HG03521 (cell line): ENCODE results near the gene SLC4A9.
"Not testable (repeated sequence)": the region's sequence is repeated elsewhere in the genome, so short reads cannot be mapped to it uniquely, and the experiment has no call there.

ENCODE experiments used
- ATAC-seq: cut with Tn5 transposase; IDR thresholded peaks from one replicate; pipeline ENCODE4 v1.9.1; 2021; ENCODE audit warnings: mild to moderate bottlenecking, moderate library complexity; ENCODE audit not compliant: unreplicated experiment

Gene SLC4A9

DNA sequence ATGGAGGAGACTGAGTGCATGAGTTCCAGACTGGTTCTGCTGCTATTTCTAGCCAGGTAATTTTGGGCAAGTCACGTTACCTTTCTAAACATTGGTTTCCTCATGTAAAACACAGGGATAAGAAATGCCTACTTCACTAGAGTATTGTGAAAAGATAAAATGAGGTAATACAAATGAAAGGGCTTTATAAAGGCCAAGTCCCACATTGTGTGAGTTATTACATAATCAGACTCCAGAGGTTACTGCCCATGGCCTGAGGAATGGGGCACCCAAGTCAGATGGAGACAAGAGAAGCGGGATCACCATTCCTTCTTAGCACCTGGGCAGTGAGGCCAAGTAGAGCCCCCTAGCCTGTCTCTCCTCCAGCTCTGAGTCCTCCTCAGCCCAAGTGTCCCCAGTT, 21.1 kb upstream of the SLC4A9 start:
- ATAC-seq: no peak

DNA sequence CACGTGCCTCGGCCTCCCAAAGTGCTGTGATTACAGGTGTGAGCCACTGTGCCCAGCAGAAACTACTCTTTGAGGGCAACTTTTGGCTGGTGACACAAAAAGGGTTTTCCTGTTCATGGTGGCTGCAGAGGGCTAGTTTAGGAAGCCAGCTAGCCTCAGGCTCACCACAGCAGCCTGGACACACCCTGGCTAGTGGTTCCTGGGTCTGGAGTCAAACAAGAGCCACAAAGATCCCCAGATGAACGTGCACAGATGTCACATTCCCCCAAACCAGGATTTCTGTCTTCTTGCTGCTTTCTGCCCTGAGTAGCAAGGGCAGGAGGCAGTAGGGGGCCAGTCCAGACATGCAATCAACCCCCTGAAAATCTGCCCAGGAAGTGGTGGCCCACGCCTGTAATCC, 20.4 kb upstream of the SLC4A9 start:
- no peak for ATAC-seq

DNA sequence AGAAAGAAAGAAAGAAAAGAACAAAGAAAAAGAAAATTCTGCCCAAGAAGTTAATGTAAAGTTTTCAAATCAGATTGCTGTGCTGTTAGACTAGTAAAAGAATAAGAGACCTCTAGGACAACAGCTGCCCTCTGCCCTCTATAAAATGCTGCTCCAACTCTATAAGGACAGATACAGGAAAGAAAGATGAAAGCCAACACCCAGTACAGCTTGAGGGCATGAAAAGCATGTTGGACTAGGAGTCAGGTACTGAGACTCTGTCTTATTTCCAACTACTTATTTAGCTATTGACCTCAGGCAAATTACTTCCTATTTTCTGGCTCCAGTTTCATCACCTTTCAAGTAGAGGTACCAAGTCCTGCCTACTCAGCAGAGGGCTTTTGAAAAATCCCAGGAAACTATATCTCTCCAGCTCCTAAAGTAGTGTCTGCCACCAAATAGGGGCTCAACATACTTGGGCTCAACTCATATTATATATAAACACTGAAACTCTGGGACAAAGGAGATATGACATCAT, 19.3 kb upstream of the SLC4A9 start:
- no peak for ATAC-seq

DNA sequence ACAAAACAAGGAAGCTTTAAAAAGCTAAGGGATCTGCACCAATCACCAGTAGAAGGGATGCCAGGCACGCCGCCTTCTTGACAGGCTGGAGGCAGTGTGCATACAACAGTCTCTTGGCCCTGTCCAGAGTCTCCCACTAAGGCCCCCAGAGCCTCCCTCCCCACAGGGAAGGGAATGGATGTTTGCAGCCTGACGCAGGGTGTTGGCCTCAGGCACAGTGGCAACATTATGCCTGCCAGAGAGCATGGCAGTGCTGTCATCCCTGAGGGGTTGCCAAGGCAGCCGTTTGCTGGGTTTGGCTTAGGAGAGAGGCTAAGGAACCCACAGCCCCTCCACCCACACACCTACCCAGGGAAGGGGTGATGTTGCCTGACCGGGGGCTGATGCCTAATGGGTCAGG, 18.4 kb upstream of the SLC4A9 start:
- ATAC-seq: no peak

DNA sequence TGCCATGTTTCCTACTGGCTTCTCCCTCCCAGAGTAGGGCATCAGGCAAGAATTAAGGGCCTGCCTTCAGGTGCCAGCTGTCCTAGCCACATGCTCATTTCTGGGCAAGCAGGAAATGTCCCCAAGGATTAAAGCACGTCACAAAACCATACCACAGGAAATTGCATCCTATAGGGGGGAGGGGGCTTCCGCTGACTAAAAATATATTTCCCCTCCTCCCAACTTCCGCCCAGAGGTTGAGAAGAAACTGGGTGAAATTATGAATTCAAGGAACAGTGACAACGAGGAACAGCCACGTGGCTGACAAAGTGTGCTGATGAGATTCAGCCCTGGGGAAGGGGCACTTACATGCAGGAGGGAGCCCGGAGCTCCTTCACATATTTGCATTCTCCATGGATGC, 17.7 kb upstream of the SLC4A9 start:
- no peak for ATAC-seq

DNA sequence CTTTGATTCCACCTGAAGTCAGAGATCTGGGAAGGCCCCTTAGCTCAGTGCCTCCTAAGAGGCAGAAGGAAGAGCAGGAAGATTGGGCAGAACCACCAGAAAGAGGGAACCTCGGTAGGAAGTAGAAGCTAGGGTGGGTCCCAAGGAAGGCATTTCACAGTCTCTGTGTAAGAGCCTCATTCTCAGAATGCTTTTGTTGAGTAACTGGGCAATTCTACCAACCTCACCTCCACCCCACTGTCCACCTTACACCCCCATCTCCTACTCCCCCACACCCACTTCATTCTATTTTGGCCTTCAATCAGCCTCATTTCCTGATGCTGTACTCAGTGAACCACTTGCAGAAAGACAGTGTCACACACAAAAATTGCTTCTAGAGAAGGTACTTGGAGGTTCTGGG, 17.1 kb upstream of the SLC4A9 start:
- no peak for ATAC-seq

DNA sequence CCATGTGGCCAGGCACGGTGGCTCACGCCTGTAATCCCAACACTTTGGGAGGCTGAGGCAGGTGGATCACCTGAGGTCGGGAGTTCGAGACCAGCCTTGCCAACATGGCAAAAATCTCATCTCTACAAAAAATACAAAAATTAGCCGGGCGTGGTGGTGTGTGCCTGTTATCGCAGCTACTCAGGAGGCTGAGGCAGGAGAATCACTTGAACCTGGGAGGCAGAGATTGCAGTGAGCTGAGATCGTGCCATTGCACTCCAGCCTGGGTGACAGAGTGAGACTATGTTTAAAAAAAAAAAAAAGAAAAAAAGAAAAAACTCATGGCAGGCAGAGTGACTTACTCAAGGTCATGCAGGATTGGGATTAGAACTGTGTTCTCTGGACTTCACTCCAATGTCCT, 16.1 kb upstream of the SLC4A9 start:
- not testable (repeated sequence) for ATAC-seq

DNA sequence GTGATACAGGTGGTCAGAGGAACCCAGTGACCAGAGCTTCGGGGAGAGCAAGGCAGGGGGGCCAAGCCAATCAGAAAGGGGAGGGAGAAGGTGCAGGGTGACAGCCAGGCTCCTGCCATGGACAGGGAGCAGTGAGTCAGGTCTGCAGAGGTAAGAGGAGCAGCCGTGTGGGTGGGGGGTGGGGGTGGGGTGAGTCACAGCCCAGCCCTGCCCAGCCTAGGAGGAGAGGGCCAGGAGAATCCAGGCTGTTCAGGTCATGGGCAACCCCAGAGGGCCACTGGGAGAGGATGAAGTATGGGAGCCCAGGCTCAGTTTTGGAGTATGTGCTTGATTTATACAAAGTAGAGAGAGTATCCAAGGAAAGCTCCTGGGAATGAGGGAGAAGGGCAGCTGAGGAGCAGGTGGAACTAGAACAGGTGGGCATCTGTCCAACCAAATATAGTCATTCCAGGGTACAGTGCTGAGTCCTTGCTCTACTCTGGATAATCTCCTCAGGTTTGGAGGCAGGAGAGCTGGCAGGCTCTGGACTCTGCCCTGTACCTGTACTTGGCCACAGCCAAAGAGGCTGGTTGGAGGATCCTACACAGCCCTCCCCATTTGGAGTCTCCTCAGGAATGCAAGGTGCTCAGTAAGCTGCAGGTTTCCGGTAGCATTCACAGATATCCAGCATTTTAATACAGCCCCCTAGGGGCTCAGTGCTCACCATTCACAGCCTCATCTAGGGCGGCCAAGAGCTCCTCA, 15.1 kb upstream of the SLC4A9 start:
- ATAC-seq: no peak

DNA sequence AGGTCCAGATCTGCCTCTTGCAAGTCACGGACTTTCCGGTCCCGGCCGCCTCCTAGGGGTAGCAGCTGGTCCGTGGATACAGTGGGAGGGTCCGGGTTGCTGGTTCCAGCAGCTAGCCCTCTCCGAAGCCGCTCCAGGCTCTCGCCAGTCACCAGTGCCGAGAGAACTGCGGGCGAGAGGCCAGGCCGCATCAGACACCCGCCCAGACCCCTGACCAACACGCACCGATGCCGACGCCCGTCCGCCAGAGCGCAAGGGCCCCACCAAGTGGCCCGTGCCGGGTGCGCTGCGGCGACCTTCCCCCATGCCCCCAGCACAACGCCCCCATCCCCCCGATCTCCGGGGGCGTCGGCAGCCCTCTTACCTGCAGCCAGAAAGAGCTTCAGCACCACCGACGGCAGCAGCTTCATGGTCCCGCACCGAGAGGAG, 14.1 kb upstream of the SLC4A9 start:
- ATAC-seq: peak; percentile 2

DNA sequence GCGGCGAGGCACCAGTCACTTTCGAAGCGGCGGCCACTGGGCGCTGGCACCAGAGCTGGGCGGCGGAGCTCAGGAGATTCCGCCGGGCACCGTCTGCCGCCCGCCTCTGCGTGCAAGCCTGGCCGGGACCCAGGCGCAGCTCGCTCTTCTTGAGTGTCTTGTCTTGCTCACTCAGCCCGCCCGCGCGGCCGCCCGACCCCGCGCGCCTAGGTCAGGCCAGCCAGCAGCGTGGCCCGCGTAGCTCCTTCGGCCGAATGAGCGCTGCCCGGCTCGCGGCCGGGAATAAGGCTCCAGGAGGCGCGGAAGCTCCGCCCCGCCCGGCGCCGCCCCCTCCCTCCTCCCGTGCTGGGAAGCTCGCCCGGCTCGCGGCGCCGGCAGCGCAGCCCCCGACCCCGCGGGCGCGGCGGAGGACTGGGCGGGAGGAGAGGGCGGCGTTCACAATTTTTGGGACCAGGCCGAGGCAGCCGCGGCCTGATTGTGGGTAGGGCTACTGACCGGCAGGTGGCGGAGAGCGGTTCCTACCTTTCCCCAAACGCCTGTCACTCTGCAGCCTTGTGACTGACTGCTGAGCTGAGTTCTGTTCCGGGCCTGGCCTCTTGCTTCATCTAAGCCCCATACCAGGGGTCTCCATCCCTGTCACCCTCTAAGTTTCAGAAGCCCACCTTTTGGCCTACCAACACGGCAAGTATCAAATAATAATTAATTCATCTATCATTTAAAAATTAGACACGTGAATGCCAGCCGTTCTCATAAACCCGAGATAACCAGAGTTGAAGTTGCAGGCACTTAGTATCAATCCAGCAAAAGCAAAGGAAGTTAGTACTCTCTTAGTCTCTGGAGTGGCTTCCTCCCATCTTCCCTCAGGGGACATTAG, 13.4 kb upstream of the SLC4A9 start, which contains the start of gene HBEGF:
Gene HBEGF (minus strand): TSS at position 256 of the 874 bp plus-strand sequence. CDS start 275 bp downstream, outside the sequence.
- peak; percentile 75 for ATAC-seq

DNA sequence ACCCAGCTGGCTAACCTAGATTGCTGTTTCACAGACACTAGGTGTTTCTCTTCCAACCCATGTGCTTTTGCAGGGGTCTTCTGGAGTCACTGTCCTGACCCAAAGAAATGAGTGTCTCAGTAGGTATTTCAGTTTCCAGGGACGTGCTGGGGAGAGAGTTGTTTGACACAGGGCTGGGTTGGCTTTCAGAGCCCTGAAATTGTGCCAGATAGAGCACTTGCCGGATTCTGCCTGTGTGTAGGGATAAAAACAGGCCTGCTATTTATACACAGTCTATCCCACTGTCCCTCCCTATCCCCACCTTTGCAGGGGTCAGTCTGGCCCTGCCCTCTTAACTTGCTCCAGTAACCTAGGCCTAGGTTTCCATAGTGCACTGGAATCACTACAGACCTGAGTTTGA, 12.6 kb upstream of the SLC4A9 start:
- ATAC-seq: no peak

DNA sequence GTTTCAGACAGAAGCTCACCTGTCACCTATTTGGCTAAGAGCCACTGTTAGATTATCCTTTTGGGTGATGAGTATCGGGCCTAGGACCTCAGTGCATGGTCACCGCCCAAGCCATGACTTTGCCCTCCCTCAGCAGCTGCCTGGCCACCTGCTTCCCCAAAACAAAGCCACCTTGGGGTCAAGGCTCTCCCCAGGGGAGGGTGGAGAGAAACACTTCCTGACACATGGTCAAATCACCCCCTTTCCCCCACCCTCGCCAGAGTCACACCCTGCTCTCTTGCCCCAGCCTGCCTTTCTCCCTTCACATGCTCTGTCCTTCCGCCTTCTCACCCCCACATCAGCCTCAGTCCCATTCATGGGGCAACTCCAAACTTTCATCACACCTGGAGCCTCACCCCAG, 11.9 kb upstream of the SLC4A9 start:
- no peak for ATAC-seq

DNA sequence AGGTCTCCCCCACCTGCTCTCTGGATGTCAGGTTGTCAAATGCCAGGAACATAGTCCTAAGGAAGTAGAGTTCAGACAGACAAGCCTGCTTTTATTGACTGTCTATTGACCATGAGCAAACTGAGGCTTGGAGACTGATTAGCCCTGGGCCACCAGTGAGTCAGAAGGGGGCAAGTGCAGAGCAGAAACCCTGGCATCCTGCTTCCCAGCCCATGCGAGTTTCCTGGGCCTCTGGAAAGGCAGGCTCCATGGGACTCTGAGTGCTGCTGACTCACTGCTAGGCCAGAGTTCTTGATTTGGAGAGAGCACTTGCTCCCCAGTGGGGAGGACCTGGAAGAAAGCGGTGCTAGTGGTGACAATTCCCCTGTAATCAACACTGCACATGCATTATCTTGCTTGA, 10.8 kb upstream of the SLC4A9 start:
- ATAC-seq: no peak

DNA sequence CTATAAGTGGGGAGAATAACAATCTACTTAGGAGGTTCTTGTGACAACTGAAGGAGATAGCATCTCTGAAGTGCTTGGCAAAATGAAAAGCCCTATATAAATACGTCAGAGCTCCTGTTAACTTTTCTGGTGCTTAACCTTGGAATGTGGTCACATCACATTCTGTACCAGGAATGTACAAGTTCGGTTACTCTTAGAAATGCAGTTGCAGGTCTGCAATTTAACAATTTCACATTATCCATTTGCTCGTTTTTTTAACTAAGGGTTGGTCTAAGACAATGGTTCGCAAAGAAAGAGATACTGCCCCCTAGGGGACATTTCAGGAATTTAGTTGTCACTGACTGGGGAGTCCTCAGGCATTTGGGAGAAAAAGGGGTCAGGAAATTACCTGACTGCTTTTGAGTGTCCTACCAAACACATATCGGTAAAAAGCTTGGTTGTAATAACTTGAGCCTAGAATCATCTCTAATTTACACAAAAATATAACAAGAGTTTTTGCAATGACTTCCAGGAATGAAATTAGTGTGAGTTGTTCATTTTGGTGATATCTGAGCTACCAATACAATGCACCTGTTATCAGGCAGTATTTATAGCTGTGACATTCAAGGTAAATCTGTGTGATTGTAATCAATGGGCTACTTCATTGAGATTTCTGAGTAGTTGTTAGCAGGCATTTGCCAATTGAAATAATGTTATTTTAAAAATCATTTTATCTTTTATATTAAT, 8.2 kb upstream of the SLC4A9 start:
- ATAC-seq: peak; percentile 65

DNA sequence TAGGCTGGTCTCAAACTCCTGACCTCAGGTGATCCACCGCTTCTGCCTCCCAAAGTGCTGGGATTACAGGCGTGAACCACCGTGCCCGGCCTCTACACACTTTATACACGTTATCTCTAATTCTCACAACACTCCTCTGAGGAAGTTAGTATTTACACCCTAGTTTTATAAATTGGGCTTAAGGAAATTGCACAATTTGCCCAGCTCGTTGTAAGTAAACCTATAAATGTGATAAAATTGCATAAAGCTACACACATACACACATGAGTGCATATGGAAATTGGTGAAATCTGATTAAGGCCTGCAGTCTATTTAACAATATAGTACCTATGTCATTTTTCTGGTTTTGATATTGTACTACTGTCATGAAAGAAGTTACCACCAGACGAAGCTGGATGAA, 4.4 kb upstream of the SLC4A9 start:
- ATAC-seq: no peak

DNA sequence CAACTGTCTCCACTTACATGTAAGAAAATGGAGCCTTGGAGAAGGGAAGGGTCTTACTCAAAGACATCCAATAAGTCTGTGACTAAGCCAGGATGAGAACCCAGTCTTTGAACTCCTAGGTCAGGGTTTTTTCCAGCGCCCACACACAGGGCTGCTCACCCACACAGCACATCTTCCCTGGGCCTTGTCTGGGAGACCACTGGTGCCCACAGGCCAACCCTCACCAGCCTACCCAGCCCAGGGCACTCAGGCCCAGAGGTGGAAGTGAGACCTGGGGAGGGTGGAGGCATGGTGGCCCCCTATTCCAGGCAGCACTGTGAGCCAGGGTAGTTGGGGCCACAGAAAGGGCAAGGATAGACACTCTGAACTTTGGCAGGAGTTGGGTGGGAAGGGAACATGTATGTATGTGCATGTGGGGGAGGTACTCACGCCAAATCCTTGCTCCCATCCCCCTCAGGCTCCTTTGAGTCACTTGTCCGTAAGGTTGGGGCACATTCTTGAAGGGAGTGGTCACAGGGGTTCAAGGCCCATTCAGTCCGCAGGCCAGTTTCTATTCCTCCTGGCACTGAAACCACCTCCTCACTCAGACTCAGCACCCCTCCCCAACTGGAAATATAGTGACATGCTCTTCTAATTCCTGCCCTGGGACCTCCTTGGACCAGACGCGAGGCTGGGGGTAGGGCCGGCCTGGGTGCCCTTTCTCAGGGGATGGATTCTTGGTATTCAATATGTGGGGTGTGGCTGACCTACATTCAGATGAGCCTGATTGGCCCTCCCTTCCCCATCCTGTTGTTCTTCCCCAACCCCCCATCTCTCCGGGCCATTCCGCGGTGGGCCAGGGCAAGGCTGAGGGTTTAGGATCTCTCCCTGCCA, 2.9 kb upstream of the SLC4A9 start:
- peak; percentile 13 for ATAC-seq

DNA sequence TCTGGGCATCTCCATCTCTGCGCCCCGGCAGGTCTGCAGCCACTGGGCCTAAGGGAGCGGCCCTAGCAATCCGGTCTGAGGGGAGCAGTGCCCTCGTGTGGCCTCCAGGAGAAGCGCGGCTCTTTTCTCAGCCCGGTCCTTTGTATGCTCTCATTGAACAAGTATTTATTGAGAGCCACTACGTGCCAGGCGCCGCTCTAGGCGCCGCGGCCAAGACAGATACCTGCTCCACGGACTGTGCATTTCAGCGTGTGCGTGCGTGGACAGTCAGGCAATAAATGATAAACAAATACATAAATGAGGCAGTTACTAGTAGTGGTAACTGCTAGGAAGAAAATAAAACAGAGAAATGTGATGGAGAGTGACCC, 2.3 kb upstream of the SLC4A9 start:
- peak; percentile 92 for ATAC-seq

DNA sequence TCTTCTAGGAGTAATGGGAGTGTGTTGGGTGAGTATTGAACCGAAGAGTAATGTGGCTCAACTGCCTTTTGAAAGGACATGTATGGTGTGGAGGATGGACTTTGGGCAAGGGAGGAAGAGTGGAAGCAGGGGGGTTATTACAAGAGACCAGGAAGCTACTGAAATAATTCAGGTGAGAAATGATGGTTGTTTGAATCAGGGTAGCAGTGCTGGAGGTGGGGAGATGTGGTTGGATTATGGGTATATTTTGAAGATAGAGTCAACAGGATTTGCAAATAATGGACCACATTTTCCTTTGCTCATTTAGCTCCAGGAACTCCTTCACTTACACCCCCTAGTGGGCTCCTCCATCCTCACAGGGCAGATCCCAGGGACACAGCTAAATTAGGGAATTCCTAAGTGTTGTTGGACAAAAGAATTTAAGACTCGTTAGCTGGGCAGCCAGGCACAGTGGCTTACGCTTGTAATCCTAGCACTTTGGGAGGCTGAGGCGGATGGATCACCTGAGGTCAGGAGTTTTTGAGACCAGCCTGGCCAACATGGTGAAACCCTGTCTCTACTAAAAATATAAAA, 1.2 kb upstream of the SLC4A9 start:
- no peak for ATAC-seq

DNA sequence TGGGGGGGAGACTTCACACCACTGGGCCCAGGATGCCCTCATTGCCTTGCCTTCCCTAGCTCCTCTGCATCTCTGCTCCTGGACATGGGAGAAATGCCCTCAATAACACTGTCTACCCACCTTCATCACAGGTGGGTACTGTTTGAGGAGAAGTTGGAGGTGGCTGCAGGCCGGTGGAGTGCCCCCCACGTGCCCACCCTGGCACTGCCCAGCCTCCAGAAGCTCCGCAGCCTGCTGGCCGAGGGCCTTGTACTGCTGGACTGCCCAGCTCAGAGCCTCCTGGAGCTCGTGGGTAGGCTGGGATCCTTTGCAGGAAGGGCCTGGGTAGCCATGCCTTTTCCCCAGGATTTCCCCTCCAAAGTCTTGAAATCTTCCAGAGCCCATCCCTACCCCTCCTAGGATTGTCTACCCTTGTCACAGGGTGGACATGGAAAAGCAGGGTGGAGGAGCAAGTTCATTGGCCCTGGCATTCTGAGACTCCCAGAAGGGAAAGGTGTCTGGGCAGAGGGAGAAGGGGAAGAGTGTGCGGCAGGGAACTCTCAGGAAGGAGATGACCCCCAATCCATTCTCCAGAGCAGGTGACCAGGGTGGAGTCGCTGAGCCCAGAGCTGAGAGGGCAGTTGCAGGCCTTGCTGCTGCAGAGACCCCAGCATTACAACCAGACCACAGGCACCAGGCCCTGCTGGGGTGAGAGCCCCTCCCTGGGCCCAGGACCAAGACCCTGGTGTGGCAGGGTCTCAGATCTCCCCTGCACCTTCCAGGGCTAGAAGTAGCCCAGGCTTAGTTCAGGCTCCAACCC, 886 bp downstream of the SLC4A9 start:
- ATAC-seq: no peak
